HG02970 (cell line): ENCODE data around the gene MRO.
"Not testable (repeated sequence)": the region's sequence is repeated elsewhere in the genome, so short reads cannot be mapped to it uniquely, and the experiment has no call there.

Experiments used
- ATAC-seq: cut with Tn5 transposase; IDR thresholded peaks from one replicate; pipeline ENCODE4 v1.9.1; 2021; ENCODE audit warnings: mild to moderate bottlenecking, moderate library complexity, moderate number of reproducible peaks; ENCODE audit not compliant: unreplicated experiment, low FRiP score

Gene MRO

GRCh38 chr18:50819728-50820378 is at the start of gene MRO:
Gene MRO (minus strand): TSS chr18:50820016. CDS start chr18:50809400, 10,616 bp downstream.
- ATAC-seq = peak; percentile 83

GRCh38 chr18:50869150-50869549 is 49.3 kb upstream of the MRO start:
- no peak for ATAC-seq

- no peak for ATAC-seq
Observed at GRCh38 chr18:50866765-50867164, 46.9 kb upstream of the MRO start.

- no peak for ATAC-seq
Observed at GRCh38 chr18:50863840-50864375, 44.1 kb upstream of the MRO start.

GRCh38 chr18:50862401-50862800 is 42.6 kb upstream of the MRO start:
- no peak for ATAC-seq

- ATAC-seq = no peak
Observed at GRCh38 chr18:50861617-50862016, 41.8 kb upstream of the MRO start.

GRCh38 chr18:50859793-50860555 is 40.2 kb upstream of the MRO start:
- ATAC-seq = no peak

GRCh38 chr18:50857694-50858093 is 37.9 kb upstream of the MRO start:
- ATAC-seq = no peak

- ATAC-seq = not testable (repeated sequence)
Observed at GRCh38 chr18:50857166-50857565, 37.4 kb upstream of the MRO start.

- no peak for ATAC-seq
Observed at GRCh38 chr18:50855976-50856757, 36.4 kb upstream of the MRO start.

GRCh38 chr18:50853863-50854271 is 34.1 kb upstream of the MRO start:
- ATAC-seq = no peak

GRCh38 chr18:50850307-50851065 is 30.7 kb upstream of the MRO start:
- no peak for ATAC-seq

GRCh38 chr18:50849419-50849821 is 29.6 kb upstream of the MRO start:
- no peak for ATAC-seq

GRCh38 chr18:50848991-50849390 is 29.2 kb upstream of the MRO start:
- ATAC-seq = no peak

- ATAC-seq = no peak
Observed at GRCh38 chr18:50848061-50848551, 28.3 kb upstream of the MRO start.

- no peak for ATAC-seq
Observed at GRCh38 chr18:50847192-50847591, 27.4 kb upstream of the MRO start.

- ATAC-seq = no peak
Observed at GRCh38 chr18:50844960-50845359, 25.1 kb upstream of the MRO start.

GRCh38 chr18:50844554-50844953 is 24.7 kb upstream of the MRO start:
- ATAC-seq = no peak

GRCh38 chr18:50842846-50843245 is 23.0 kb upstream of the MRO start:
- no peak for ATAC-seq

- ATAC-seq = no peak
Observed at GRCh38 chr18:50839996-50840395, 20.2 kb upstream of the MRO start.
